HG03108 (cell line): Measurements from ENCODE around the gene MPV17L2.
"Not testable (repeated sequence)": the region's sequence is repeated elsewhere in the genome, so short reads cannot be mapped to it uniquely, and the experiment has no call there.

Experiments used
- ATAC-seq: cut with Tn5 transposase; IDR thresholded peaks from one replicate; pipeline ENCODE4 v1.9.1; 2021; ENCODE audit warnings: moderate library complexity; ENCODE audit not compliant: unreplicated experiment

The MPV17L2 gene

DNA sequence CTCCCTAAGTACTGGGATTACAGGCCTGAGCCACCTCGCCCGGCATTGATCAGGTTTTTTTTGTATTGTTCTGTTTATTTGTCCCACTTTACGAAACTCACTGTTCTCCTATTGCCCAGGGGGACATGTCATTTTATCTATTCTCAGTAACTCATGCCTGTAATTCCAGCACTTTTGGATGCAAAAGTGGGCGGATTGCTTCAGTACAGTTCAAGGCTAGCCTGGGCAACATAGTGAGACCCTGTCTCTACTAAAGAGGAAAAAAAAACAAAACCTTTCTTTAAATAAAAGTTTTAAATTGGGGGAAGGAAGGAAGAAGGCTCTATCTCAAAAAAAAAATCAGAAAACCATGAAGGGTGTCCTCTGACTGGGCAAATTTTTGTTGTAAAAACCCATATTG is 2.7 kb upstream of the MPV17L2 start:
- no peak for ATAC-seq

DNA sequence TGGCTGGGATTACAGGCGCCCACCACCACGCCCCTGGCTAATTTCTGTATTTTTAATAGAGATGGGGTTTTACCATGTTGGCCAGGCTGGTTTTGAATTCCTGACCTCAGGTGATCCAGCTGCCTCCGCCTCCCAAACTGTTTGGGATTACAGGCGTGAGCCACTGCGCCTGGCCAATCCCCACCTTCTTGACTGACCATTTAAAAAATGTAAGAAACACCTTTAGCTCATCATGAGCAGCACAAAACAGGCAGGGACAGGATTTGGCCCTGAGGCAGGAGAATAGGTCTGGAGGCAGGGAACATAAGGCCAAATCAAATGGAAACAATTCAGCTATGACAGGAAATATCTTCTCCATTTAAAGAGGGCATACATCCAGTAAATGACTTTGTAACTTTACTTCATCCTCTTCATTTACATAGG is 1.4 kb upstream of the MPV17L2 start:
- ATAC-seq, result no peak

DNA sequence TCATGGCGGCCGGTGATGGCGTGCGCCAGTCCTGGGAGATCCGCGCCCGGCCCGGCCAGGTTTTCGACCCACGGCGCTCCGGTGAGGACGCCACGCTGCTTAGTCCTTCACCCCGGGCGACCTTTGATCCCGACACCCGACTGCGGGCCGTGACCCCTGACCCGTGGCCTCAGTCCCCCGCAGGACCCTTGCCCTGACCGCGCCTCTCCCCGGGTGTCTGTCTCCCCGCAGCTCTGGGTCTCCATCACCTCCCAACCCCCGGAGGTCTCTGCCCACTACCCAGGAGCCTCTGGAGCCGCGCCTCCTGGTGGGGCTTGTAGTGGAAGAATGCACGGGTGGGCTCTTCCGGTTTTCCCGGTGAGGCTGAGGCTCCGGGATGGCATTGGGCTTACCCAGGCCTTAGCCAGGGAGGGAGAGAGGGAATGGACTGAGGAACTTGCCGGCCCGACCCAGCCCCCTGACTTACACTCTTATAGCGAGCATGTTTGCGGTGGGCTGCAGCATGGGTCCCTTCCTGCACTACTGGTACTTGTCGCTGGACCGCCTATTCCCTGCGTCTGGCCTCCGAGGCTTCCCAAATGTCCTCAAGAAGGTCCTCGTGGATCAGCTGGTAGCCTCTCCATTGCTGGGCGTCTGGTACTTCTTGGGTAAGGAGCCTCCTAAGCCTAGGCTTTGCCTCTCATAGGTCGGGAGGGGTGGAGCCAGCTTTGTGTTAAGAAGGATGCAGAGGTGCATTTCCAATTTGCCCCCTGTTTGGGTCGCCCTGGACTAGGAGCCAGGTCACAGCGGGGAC is 566 bp downstream of the MPV17L2 start:
- no peak for ATAC-seq

DNA sequence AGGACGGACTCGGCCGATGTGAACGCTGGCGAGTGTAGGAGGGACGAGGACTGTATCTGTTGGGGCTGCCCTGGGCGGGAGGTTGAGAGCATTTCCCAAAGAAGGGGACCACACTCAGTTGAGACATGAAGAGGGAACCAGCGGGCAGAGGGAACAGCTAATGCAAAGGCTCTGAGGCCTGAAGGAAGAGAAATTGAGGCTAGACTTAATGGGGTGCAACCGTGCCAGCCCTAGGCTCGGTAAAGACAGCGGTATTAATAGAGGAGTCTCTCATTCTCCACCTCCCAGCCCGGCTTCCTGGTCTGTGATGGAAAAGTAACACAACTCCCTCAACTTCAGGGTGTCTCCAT is 1.1 kb downstream of the MPV17L2 start:
- ATAC-seq, result no peak

DNA sequence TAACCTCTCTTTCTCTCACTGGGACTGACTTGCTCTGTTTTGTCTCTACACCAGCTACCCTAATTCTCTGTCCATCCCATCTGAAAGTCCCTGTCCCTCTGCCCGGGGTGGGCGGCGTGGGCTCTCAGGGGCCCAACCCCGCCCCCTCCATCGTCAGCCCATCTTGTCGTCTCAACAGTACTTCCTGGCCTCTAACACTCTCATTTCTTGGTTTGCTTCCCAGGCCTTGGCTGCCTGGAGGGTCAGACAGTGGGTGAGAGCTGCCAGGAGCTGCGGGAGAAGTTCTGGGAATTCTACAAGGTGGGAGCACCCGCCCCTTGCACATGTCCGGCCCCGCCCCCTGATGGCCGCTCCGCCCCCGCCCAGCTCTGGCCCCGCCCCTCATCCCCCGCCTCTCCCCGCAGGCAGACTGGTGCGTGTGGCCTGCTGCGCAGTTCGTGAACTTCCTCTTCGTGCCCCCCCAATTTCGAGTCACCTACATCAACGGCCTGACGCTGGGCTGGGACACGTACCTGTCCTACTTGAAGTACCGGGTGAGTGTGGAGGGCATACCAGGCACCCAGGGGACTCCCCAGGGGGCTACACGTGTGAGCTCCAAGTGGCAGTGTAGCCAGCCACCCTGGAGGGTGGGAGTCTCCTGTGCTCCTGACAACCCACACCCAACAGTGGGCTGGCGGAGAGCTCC is 1.7 kb downstream of the MPV17L2 start:
- no peak for ATAC-seq

DNA sequence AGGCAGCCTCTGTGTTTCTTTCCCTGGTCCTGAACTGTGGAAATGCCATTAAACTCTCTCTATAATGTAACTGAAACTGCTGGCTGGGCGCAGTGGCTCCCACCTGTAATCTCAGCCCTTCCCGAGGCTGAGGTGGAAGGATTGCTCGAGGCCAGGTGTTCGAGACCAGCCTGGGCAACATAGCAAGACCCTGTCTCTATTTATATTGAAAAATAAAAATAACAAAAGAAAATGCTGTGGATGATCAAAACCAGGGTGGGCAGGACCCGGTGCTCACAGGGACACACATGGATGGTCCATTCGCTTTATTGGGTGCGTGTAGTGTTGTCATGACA is 3.5 kb downstream of the MPV17L2 start:
- no peak for ATAC-seq

DNA sequence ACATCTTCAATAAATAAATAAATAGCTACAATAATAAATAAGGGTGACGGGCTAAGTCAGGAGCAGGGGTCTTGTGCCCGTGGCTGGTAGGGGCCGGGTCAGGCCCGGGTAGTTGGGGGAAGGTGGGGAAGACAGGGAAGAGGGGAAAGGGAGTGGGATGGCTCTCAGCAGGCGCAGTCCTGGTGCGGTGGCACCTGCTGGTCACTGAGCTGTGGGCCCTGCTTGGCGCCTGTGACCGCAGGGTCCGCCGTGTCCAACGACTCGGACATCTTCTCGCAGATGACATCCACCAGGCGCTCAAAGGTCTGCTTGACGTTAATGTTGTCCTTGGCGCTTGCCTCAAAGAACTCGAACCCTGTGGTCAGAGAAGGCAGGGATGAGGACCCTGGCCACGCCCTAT is 4.3 kb downstream of the MPV17L2 start:
- no peak for ATAC-seq

DNA sequence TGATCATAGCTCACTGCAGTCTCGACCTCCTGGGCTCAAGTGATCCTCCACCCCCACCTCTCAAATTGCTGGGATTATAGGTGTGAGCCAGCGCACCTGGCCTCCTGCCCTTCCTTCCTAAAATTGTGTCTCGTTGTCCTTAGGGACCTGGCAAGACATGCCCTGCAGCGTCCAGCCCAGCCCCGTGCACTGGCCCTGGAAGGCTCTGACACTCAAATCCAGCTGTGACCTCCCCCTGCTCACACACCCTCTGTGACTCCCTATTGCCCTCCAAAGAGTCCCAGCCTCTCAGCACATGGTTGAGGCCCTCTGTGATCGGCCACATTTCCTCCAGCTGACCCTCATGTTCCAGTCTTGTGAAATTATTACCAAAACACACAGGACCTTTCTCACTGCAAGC is 4.9 kb downstream of the MPV17L2 start:
- no peak for ATAC-seq

DNA sequence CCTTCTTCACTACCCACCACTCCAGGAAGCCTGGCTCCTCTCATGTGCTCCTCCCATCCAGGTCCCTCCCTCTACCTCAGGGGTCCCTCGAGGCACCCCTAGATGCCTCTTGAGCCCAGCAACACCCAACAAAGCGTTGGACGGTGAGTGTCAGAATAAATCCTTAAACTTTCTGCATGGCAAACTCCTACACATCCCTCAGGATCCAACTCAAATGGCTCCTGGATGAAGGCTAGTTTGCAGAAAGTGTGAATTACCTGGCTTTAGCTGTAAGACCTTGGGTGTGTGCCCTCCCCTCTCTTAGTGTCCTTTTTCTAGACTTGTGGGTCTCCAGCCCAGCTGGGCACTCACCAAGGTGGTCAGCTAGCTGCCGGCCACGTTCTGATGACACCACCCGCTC is 5.4 kb downstream of the MPV17L2 start:
- ATAC-seq, result no peak

DNA sequence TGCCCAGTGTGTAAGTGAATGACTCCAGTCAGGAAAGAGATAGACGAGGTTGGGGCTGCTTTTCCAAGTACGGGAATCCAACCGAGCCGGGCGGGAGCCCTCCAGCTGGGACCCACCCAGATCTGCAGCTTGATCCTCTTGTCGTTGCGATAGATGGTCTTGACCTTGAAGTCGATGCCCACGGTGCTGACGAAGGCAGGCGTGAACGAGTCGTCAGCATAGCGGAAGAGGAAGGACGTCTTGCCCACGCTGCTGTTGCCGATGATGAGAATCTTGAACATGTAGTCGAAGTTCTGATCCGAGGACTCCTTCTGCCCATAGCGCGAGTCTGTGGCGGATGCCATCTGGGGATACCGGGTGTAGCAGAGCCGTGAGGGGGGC is 9.4 kb downstream of the MPV17L2 start:
- ATAC-seq, result no peak

DNA sequence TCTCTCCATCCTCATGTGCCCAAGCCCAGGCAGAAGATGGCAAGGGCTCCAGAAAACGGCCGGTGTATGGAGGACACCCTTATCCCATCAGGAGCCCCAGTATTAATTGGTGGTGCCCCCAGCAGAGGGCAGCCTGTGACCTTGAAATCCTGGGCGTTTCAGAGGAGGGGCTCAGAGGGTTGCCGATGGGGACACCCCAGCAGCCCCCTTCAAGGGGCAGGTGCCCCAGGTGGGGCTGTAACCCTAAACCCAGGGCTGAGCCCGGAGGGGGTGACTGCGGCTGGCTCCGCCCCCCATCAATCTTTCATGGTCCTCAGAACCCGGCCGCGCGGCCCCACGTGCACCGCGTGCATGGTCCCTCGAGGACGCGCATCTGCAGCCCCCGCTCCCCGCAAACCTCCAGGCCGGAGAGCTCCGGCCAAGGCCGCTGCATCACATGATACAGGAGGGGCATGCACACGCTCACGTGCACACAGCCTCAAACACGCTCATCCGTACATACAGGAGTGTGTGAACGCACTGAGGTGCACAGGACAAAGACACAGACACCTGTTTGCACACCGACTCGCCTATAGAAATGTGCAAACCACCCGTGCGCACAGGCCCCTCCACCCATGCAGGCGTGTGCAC is 9.9 kb downstream of the MPV17L2 start:
- ATAC-seq, result no peak

DNA sequence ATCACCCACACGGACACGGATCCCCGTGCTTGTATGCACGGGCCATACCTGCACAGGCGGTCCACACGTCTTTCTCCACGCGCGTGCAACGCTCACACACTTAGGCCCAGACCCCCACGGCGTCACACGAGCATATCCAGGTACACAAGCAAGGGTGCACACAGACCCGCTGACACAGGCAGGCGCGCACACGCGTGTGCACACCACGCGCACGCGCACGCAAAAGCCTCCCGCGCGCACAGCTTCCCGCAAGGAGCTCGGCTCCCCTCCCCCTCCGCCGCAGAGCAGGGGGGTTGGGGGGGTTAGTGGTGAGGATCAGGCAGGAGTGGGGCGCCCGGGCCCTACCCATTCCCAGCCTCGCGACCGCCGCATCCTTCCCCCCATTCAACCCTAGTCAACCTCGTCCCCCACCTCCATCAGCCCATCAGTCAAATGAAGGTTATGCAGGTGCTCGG is 10.4 kb downstream of the MPV17L2 start:
- ATAC-seq, result no peak

DNA sequence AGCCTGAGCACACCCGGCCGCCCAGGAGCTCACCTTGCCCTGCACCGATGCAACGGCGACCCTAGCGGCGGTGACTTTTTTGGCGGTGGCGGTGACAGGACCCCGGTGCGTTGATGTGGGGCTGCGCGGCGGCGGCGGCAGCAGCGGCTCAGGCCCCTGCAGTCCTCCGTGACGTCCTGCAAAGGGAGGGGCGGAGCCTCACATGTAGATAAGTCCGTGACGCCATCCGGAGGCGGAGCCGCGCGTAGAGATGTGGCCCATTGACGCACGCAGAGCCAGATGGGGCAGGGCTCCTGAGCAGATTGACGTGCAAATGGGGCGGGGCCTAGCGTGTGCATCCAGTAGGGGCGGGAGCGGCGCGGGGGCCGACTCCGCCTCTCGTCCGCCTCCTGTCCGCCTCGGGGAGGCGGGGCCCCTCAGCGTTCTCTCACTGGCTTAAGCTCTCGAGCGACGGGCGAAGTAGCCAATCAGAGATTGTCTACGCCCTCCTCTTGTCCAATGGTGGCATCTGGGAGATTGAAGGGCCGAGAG is 10.9 kb downstream of the MPV17L2 start, which contains the start of gene RAB3A:
RAB3A (minus strand) TSS at position 180 of the 531 bp plus-strand sequence. CDS start 1,302 bp downstream, outside the sequence.
- ATAC-seq, result peak; percentile 88

DNA sequence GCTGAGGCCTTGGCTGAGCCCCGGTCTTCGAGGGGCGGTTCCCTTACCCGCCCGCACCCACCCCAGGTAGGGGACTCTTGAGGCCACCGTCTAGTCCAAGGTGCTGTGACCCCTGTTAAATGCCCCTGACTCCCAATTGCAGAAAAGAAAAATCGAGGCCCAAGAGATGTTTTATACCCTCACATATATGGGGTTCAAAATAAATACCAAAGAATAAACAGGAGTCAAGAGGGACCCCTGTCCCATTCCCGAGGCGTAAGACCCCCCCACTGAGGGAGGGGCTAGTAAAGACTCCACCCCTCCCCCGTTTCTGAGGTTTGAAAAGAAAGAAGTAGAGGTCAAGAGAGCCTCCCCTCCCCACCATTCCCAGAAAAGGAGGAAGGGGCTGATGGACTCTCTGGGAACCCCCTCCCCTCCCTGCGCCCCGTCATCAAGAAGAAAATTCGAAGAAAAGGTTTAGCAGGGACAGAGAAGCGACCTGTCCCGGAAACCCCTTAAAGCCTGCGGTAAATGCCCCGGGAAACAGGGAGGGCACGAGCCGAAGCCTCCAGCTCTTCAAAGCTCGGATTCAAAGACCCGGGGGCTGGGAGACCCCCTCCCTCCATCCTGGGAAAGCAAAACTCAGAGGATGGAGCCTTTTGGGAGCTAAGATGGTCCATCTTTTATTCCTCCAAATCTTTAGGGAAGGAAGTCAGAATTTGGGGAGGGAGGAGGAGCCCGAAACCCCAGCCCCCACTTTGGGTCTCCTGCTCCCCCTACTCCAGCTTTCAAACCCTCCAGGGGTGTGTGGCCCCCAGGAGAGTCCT is 11.6 kb downstream of the MPV17L2 start:
- peak; percentile 4 for ATAC-seq

DNA sequence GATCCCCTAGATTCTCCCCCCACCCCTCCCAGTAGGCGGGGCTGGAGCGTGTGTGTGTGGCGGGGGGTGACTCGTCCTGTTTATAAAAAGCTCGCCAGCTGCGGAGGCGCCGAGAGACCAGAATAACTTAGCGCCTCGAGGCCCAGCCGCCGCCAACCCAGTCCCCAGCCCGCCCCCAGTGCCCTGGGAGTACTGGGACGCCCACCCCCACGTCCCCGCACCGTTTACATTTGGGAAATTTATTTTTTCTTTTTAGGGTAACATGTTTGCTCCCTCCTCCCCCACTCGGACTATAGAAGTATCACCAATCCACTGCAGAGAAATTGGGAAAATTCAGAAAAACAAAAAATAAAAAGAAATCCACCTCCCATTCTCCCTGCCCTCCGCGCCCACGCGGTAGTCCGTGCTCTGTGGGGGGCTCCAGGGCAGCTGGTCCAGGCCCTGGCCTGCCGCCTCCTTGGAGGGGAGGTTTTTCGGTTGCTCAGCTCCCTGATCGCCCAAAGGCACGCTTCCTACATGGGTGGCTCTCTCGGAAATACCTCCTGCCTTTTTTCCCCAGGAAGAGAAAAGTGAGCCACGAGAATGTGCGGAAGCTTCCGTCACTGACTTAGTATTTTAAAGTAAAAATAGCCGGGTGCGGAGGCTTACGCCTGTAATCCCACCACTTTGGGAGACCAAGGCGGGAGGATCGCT is 12.3 kb downstream of the MPV17L2 start:
- ATAC-seq, result no peak

DNA sequence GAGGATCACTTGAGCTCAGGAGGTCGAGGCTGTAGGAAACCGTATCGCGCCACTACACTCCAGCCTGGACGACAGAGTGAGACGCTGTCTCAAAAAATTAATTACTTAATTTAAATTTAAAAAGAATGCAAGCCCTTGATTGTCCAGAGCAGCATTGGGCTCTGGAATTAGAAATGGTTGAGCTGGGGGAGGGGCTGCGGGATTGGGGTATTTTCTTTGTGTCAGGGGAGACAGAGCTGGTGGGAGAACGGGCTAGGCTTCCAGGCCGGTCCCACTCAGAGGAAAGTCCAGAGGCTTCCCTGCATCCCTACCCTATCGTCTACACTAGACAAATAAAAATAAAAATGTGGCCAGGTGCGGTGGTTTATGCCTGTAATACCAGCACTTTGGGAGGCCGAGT is 13.0 kb downstream of the MPV17L2 start:
- no peak for ATAC-seq

DNA sequence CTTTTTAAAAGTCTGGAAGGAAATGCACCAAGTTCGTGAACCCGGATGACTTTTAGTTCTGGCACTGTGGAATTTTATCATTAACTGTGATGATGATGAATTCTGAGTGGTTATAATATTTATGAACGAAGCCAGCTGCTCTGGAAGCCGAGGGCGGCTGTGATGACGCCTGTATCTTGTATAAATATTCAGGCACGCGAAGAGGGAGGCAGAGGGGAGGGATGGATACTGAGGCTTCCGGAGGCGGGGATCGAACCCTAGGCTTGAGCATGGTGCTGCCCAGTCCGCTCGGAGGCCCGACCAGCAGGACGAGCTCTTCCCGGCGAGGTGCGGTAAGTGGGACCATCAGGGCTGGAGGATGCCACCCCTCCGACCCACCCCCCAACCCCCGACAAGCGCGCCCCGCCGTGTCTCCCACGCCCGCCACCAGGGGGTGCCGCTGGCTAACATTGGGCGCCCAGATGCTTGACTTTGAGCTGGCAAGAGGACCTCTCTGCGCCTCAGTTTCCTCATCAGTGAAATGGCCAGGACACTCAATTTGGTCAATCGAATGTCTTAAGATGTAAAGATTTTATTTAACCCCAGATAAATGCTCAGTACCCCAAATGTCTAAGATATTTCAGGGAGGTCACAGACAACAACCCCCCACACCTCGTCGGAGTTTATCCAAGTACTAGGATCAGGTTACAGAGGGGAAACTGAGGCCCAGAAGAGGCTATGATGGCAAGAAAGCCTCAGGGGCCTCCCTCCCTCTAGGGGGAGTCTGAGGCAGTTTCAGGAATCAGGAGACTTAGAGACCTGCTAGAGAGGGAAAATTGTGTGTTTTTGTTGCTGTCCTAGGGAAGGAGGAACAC is 15.3 kb downstream of the MPV17L2 start:
- ATAC-seq, result no peak

DNA sequence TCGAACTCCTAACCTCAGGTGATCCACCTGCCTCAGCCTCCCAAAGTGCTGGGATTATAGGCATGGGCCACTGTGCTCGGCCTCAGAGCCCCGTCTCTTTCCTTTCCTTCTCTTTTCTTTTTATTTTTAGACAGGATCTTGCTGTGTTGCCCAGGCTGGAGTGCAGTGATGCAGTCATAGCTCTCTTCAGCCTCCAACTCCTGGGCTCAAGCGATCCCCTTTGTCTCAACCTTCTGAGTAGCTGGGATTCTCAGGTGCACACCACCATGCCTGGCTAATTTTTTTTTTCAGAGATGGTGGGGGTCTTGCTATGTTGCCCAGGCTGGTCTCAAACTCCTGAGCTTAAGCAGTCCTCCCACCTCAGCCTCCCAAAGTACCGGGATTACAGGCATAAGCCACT is 16.9 kb downstream of the MPV17L2 start:
- ATAC-seq, result not testable (repeated sequence)

DNA sequence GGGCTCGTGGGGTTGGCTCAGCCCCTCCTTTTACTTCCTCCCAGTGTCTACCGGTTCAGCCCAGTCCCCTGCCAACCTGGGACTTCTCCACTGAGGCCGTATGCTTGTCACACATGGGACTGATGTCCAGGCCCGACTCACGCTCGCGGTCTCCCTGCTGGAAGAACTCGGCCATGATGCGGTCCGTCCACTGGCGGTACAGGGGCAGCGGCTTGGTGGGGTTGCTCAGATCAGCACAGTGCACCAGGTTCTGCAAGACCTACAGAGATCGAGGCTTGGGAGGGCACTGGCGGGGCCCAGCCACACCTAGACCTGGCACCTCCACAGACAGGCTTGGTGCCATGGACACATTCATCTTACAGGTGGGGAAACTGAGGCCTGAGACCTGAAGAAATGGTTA is 18.7 kb downstream of the MPV17L2 start:
- ATAC-seq, result no peak
